Measurements from ENCODE around the gene ICAM5.
"Not testable (repeated sequence)": the region's sequence is repeated elsewhere in the genome, so short reads cannot be mapped to it uniquely, and the experiment has no call there.

Gene ICAM5

DNA sequence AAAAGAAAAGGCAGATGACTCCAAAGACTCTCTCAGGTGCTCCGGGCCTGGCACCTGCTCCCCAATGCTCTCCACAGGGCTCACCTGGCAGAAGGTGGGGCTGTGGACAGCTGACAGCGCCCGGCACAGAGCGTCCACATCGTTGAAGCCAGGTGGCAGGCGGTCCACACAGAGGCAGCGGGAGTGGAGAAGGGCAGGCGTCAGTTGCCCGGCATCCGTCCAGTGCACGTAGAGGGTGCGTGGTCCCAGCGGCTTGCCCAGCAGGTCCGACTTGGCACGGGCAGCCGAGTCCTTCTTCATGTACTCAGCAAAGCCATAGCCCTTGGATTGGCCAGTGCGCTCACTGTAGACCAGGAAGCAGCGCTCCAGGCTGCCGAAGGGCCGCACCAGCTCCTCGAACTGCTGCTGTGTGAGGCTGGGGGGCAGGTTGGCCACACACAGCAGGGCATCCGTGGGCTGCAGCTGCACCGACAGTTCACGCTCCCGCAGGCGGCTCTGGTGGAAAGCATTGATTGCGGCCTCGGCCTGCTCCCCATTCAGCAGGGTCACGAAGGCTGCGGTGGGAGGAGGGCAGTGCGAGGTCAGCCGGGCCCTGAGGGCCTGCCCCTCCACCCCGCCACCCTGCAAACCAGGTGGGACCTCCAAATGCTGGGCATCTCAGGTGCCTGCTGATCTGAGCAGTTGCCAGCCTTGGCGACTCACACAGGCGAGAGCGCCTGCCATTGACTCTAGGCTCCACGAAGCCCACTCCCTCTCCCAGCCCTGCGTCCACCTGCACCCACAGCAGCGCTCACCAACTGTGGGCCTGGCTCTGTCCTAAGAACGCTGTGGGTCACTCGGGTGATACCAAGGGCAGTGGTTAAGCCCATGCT lies 39.0 kb downstream of the ICAM5 start:
- H3K27me3 ChIP-seq (ENCODE audit: low read depth) = no peaks in the 10 kb centered on the region
- peaks cover 70% of the 10 kb centered on the region for H3K36me3 ChIP-seq (replicated peaks)
- no peaks in the 10 kb centered on the region for H3K9me3 ChIP-seq
- in situ Hi-C loops (cut with MboI; ENCODE audit: low sequenced_read_pairs) = no loop called here
- DNase-seq (ENCODE audit: low spot score in 2 of 2) = no peak
- no peaks in the 10 kb centered on the region; the same call in 1 of the 2 replicates for H3K4me1 ChIP-seq
- no peak overlapping the region for H3K4me3 ChIP-seq

DNA sequence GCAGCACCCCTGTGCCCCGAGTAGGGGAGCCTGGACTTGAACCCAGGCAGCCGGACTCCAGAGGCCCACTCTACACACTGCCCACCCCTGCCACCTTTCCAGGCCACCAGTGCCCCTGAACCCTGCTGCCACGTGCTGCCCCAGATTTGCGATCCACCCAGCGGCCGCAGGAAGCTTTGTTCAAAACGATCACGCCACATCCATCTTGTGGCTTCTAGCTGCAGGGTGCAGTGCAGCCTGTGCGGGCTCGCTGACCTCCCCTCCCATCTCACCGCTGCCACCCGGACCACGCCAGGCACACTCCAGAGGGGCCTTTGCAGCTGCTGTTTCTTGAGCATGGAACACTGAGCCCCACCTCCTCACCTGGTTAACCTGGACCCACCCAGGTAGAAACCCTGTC lies 39.8 kb downstream of the ICAM5 start:
- no peaks in the 10 kb centered on the region for H3K9me3 ChIP-seq
- H3K4me1 ChIP-seq = peaks cover 4% of the 10 kb centered on the region
- no peaks in the 10 kb centered on the region for H3K27me3 ChIP-seq (ENCODE audit: low read depth)
- H3K4me3 ChIP-seq = no peak overlapping the region
- H3K36me3 ChIP-seq (replicated peaks) = peaks cover 64% of the 10 kb centered on the region
- in situ Hi-C loops (cut with MboI; ENCODE audit: low sequenced_read_pairs) = no loop called here
- no peak for DNase-seq (ENCODE audit: low spot score in 2 of 2)

DNA sequence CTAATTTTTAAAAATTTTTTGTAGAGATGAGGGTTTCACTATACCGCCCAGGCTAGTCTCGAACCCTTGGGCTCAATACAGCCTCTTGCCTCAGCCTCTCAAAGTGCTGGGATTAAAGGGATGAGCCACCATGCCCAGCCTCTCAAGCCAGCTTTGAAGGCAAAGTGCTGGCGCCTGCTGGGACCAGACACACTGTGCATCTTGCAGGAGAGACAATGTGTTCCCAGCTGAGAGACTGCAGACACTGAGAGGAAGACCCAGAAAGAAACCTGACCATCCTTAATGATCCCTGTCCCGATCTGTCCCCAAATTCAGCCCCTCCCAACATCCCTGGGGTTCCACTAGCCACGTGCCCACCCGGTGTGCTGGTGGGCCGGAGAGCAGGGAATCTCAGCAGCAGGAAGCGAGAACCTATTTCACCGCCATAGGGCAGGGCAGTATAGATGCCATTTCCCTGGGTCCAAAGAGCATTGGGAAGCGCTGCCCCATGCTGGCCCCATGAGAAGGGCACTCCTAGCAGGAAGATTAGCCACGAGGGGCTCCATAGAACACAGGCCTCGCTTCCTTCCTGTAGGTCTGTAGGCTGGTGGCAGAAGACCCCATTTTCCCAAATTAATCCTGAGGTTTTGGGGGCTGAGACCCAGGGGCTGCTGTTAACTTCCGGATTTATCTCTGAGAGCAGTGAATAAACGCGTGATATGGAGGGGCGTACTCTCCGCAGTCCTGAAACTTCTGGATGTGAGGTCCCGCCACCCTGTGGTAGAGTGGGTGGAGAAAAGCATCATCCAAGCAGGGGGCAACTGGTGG lies 42.6 kb downstream of the ICAM5 start:
- H3K4me3 ChIP-seq = peak overlapping the region; percentile 100
- no peak for DNase-seq (ENCODE audit: low spot score in 2 of 2)
- peaks cover 6% of the 10 kb centered on the region for H3K4me1 ChIP-seq
- in situ Hi-C loops (cut with MboI; ENCODE audit: low sequenced_read_pairs) = no loop called here
- peaks cover 42% of the 10 kb centered on the region for H3K36me3 ChIP-seq (replicated peaks)
- H3K9me3 ChIP-seq = no peaks in the 10 kb centered on the region
- H3K27me3 ChIP-seq (ENCODE audit: low read depth) = no peaks in the 10 kb centered on the region

DNA sequence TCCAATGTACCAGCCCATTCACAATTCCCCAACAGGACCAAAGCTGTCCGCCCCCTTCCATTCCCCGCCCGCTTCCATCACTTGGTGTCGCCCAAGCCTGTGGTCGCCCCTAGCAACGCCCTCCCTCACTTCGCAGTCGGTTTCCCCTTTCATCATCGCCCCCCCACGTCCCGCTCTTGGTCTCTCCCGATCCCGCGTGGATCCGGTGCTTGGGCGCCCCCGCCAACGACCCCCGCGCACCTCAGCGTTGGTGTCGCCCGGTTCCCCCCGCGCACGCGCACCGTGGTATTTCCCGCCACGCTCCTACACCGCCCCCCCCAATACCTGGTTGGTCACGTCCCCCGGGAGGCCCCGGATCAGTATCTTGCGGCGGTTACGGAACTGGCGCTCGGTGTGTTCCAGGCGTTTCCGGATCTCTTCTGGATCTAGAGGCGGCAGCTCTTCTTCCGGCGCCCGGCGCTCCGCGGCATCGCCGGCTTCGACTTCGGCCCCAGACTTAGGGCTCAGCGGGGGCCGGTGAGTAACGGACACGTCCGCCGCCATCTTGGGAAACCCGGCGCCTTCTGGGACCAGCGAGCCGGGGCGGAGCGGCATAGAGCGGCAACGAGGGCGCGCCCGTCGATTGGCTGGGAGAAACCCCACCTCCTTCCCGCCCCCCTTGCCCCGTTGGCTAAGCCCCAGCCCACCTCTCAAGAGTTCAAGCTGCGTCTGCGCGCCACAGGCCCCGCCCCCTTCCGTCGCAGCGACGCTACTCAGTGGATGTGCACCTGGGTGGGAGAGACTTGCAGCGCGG lies 43.4 kb downstream of the ICAM5 start, which contains the start of gene RAVER1:
TSS of gene RAVER1 (minus strand) at position 565 of the 793 bp plus-strand sequence. CDS start at position 543, 22 bp downstream.
- H3K4me1 ChIP-seq = peaks cover 6% of the 10 kb centered on the region
- in situ Hi-C loops (cut with MboI; ENCODE audit: low sequenced_read_pairs) = no loop called here
- no peaks in the 10 kb centered on the region for H3K27me3 ChIP-seq (ENCODE audit: low read depth)
- DNase-seq (ENCODE audit: low spot score in 2 of 2) = peak; percentile 92 to 99
- H3K4me3 ChIP-seq = peak within 1 kb of the TSS; percentile 100
- H3K9me3 ChIP-seq = no peaks in the 10 kb centered on the region
- peaks cover 34% of the 10 kb centered on the region for H3K36me3 ChIP-seq (replicated peaks)

DNA sequence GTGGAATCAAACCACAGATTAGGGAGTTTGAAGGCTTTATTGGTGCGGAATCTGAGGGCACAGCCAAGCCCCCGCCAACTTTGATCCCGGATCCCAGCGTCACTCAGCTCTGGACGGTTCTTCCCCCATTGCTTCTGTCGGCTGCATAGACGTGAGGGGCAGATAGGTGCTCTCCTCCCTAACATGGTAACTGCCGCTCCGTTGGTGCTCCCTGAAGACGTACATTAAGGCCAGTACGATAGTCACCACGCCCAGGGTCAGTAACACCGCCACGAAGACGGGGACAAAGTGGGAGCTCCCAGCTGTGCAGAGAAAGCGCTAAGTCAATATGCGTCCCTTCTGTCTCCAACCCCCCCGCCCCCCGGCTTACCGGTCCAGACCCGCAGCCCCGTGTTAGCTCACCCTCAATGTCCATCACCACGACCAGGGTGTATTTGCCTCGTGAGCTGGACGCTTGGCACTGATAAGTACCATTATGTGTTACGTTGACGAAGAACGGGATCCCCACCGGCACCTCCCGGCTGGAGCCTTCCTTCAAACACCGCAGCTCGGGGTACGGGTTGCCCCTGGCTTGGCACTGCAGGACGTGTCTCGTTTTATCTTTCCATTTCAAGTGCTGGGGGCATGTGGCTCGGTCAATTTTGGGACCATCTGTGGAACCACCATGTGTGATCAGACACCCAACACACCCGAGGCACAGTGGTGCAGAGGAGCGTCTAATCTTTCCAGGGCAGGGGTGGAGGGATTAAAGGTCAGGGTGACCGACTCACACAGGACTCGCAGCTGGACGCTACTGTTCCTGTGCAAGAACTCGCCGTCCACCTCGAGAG lies 44.2 kb downstream of the ICAM5 start:
- no peaks in the 10 kb centered on the region for H3K9me3 ChIP-seq
- peaks cover 6% of the 10 kb centered on the region for H3K4me1 ChIP-seq
- no peaks in the 10 kb centered on the region for H3K27me3 ChIP-seq (ENCODE audit: low read depth)
- peak overlapping the region; percentile 100 for H3K4me3 ChIP-seq
- no peak for DNase-seq (ENCODE audit: low spot score in 2 of 2)
- peaks cover 26% of the 10 kb centered on the region for H3K36me3 ChIP-seq (replicated peaks)
- in situ Hi-C loops (cut with MboI; ENCODE audit: low sequenced_read_pairs) = no loop called here

DNA sequence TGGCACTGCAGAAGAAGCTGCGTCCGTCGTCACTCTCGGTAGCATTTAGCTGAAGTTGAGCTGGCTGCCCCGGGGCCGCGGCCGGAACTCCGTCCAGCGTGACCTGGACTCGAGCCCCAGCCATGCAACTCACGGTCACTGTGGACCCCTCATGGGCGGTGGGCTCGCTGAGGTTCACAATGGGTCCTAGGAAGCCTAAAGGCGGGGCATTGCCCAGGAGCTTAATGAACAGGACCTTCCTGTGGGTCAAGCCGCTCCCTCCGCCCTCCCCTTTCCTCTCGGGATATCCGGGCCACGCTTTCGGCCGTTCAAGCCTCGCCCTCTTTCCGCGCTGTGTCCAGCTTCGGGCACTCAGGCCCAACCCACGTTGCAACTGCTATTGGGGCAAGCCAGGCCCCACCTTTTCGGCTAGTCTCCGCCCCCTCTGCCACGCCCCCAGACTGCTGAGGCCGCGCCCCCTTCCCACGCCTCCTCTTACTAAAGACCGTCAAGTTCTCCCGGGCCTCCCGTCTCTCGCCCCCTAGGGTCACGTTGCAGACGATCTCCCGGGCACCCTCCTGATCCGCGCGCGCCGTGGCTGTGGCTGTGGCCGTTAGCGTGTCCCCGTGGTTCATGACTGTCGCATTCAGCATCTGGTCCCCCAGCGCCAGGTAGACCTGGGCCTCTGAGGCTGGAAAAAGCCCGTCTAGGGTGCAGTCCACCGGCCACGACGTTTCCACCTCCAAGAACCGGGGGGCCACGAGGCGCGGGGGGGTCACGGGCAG lies 45.0 kb downstream of the ICAM5 start:
- peaks cover 18% of the 10 kb centered on the region for H3K36me3 ChIP-seq (replicated peaks)
- H3K9me3 ChIP-seq = no peaks in the 10 kb centered on the region
- in situ Hi-C loops (cut with MboI; ENCODE audit: low sequenced_read_pairs) = no loop called here
- peak; percentile 52 to 89 for DNase-seq (ENCODE audit: low spot score in 2 of 2)
- peak overlapping the region; percentile 100; the same call in 1 of the 2 replicates for H3K4me3 ChIP-seq
- peaks cover 6% of the 10 kb centered on the region for H3K4me1 ChIP-seq
- H3K27me3 ChIP-seq (ENCODE audit: low read depth) = no peaks in the 10 kb centered on the region

DNA sequence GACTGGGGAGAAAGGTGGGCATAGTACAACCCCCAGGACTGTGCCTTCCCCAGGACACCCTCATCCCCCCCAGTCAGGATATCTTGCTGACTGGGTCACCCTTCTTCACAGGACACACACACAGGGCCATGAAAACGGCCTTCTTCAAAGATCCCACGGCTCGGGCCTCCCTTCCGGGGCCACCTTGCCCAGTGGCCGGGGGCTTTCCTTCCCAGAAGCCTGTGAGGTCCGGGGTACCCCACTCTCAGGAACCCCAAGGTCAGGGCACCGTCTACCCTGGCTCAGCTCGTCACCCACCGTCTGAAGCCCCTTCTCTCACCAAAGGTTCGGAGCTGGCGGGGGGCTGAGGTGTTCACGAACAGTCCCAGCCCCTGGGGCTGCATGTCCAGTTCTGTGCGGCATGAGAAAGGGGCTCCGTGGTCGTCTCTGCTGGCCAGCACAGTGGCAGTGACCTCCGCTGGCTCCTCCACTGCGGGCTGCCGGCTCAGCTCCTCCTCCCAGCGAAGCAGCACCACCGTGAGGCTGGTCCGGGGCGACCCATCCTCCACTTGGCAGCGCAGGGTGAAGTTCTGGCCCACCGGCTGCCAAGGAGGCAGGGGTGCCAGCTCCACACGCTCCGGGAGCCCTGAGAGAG lies 45.7 kb downstream of the ICAM5 start:
- in situ Hi-C loops (cut with MboI; ENCODE audit: low sequenced_read_pairs) = no loop called here
- Histone ChIP-seq H3K27me3 (ENCODE audit: low read depth) (no peaks in the 10 kb centered on the region), H3K36me3 (replicated peaks) (peaks cover 11% of the 10 kb centered on the region), H3K4me3 (no peak overlapping the region), H3K9me3 (no peaks in the 10 kb centered on the region), H3K4me1 (peaks cover 6% of the 10 kb centered on the region)
- no peak for DNase-seq (ENCODE audit: low spot score in 2 of 2)

DNA sequence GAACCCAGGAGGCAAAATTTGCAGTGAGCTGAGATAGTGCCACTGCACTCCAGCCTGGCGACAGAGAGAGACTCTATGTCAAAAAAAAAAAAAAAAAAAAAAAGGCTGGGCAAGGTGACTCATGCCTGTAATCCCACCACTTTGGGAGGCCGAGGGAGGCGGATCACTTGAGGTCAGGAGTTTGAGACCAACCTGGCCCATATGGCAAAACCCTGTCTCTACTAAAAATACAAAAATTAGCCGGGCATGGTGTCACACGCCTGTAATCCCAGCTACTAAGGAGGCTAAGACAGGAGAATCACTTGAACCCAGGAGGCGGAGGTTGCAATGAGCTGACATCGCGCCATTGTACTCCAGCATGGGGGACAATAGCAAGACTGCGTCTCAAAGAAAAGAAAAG lies 47.0 kb downstream of the ICAM5 start:
- DNase-seq (ENCODE audit: low spot score in 2 of 2); in situ Hi-C loops (cut with MboI; ENCODE audit: low sequenced_read_pairs); H3K9me3 ChIP-seq; H3K36me3 ChIP-seq (replicated peaks); H3K4me3 ChIP-seq; H3K27me3 ChIP-seq (ENCODE audit: low read depth); H3K4me1 ChIP-seq: not testable (repeated sequence)

DNA sequence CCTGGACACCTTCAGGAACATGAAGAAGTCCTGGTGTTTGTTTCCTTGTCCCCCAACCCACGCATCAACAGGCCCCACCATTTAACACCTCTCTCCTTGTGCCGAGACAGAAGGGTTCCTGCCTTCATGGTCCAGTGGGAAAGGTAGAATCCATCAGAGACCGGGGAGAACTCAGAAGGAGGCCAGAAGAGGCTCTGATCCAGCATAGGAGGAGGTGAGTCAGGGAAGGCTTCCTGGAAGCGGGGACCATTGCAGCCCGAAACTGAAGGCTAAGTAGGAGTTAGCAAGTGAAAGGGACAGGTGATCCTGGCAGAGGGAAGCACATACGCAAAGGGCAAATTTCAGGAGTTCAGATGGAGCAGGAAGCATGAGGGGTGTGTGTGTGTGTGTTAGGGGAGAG lies 49.2 kb downstream of the ICAM5 start:
- Histone ChIP-seq H3K36me3 (replicated peaks) (no peaks in the 10 kb centered on the region), H3K4me1 (peaks cover 6% of the 10 kb centered on the region), H3K9me3 (no peaks in the 10 kb centered on the region), H3K4me3 (no peak overlapping the region), H3K27me3 (ENCODE audit: low read depth) (no peaks in the 10 kb centered on the region)
- no peak for DNase-seq (ENCODE audit: low spot score in 2 of 2)
- in situ Hi-C loops (cut with MboI; ENCODE audit: low sequenced_read_pairs) = no loop called here

DNA sequence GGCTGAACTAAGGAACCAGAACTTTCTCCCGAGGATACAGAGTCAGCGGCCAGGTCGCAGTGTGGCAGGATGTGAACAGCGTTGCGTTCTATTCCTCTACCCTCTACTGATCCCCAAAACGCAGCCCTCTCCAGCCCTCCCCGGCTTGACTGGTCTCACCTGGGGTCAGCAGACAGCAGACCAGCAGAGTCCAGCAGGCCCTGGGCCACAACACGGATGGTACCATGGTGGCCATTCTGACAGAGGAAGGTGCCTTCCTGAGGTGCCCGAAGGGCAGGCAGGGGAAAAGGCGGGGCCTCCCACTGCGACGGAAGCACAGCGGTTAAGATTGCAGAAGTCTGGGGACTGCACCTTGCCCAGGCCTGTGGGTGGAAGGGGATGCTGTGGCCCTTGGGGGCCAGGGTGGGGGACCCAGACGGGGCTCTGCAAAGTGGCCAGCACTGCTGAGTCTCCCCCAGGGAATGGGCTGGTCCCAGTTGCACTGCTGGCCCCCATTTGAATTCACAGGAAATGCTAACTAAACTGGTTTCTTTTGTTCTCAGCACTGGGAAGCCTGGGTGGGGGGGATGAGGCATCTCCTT lies 49.7 kb downstream of the ICAM5 start, which contains the start of gene ICAM3:
TSS of gene ICAM3 (minus strand) at position 245 of the 581 bp plus-strand sequence. CDS start at position 235, 10 bp downstream.
- peaks cover 3% of the 10 kb centered on the region; the same call in 1 of the 2 replicates for H3K4me1 ChIP-seq
- in situ Hi-C loops (cut with MboI; ENCODE audit: low sequenced_read_pairs) = no loop called here
- no peak for DNase-seq (ENCODE audit: low spot score in 2 of 2)
- no peaks in the 10 kb centered on the region for H3K27me3 ChIP-seq (ENCODE audit: low read depth)
- no peak within 1 kb of the TSS for H3K4me3 ChIP-seq
- H3K9me3 ChIP-seq = no peaks in the 10 kb centered on the region
- no peaks in the 10 kb centered on the region for H3K36me3 ChIP-seq (replicated peaks)

DNA sequence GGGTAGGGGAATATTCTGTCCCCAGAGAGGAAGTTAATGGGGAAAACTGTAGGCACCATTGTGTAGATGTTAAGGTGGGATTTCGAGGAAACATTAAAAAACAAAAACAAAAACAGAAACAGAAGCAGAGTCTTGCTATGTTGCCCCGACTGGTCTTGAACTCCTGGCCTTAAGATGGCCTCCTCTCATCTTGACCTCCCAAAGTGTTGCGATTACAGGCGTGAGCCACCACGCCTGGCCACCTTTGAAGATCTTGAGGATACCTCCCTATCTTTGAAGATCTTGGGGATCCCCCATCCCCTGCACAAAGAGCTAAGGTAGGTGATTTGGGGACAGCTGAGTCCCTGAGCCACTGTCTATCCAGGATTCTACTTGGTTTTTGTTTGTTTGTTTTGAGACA lies 50.2 kb downstream of the ICAM5 start:
- in situ Hi-C loops (cut with MboI; ENCODE audit: low sequenced_read_pairs) = no loop called here
- no peaks in the 10 kb centered on the region for H3K36me3 ChIP-seq (replicated peaks)
- no peaks in the 10 kb centered on the region for H3K27me3 ChIP-seq (ENCODE audit: low read depth)
- DNase-seq (ENCODE audit: low spot score in 2 of 2) = no peak
- H3K4me1 ChIP-seq = no peaks in the 10 kb centered on the region
- no peaks in the 10 kb centered on the region for H3K9me3 ChIP-seq
- H3K4me3 ChIP-seq = no peak overlapping the region

DNA sequence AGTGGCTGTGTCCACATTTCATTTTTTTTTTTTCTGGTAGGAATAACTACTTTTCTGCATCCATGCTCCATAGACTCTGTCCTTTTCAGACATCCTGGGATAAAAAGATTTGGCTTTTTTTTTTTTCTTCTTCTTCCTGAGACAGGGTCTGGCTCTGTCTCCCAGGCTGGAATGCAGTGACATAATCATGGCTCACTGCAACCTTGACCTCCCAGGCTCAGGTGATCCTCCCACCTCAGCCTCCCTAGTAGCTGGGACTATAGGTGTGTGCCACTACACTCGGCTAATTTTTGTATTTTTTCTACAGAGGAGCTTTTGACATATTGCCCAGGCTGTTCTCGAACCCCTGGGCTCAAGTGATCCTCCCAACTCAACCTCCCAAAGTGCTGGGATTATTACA lies 53.7 kb downstream of the ICAM5 start:
- Histone ChIP-seq H3K9me3 (no peaks in the 10 kb centered on the region), H3K27me3 (ENCODE audit: low read depth) (no peaks in the 10 kb centered on the region), H3K4me1 (no peaks in the 10 kb centered on the region), H3K36me3 (replicated peaks) (no peaks in the 10 kb centered on the region), H3K4me3 (no peak overlapping the region)
- in situ Hi-C loops (cut with MboI; ENCODE audit: low sequenced_read_pairs) = no loop called here
- no peak for DNase-seq (ENCODE audit: low spot score in 2 of 2)

Data from HAP-1 (cell line).